Transverse colon (tissue), 4 donors: ENCODE results near the gene EPN2. TPM values are rescaled to one million over a fixed set of nuclear protein-coding genes. Genes with fewer than 3 reads are reported as not detected.
A peak's percentile ranks its signal among the peaks of the same experiment; 100 is the strongest.

ENCODE experiments used
- DNase-seq: peaks from one replicate; pipeline ENCODE4 v3.0.0-alpha.2; 2019
- H3K27ac ChIP-seq, 4 donors: fragments of 200-600 bp; sonication (generic); 2 replicates each; pipeline ENCODE4 v1.5.1; 2016 to 2018; ENCODE audit warnings: inconsistent platforms in 4 of 4
- H3K27me3 ChIP-seq: fragments of 200-600 bp; sonication (generic); 2 replicates; pipeline ENCODE4 v1.5.1; 2017; ENCODE audit warnings: inconsistent platforms
- H3K36me3 ChIP-seq, 4 donors: fragments of 200-600 bp; sonication (generic); 2 replicates each; pipeline ENCODE4 v1.5.1; 2017 to 2019; ENCODE audit warnings: inconsistent platforms in 4 of 4
- H3K4me1 ChIP-seq, 4 donors: fragments of 200-600 bp; sonication (generic); 2 replicates each; pipeline ENCODE4 v1.5.1; 2017 to 2020; ENCODE audit warnings: inconsistent platforms in 4 of 4
- H3K4me3 ChIP-seq, 4 donors: fragments of 200-600 bp; sonication (generic); 1 replicate in 1 of 4; 2 replicates in 3 of 4; pipeline versions ENCODE4 v1.5.1 to v1.6.1; 2017 to 2019; ENCODE audit warnings: inconsistent platforms in 4 of 4
- H3K9me3 ChIP-seq, 2 donors: fragments of 200-600 bp; sonication (generic); 2 replicates each; pipeline ENCODE4 v1.5.1; 2017 to 2019; ENCODE audit warnings: inconsistent platforms in 2 of 2
- EP300 ChIP-seq: sonication (generic); formaldehyde crosslinking; IDR thresholded peaks from one replicate; pipeline ENCODE4 v1.6.1; 2017; ENCODE audit warnings: antibody characterized with exemption, low read depth
- POLR2A ChIP-seq: fragments of 450-650 bp; IDR thresholded peaks from one replicate; pipeline ENCODE4 v1.6.1; 2016; ENCODE audit warnings: antibody characterized with exemption, mild to moderate bottlenecking, moderate library complexity
- POLR2AphosphoS5 ChIP-seq, 3 donors: sonication (generic); formaldehyde crosslinking; IDR thresholded peaks; one replicate each; pipeline ENCODE4 v1.6.1; 2016; ENCODE audit warnings: antibody characterized with exemption in 3 of 3
- WGBS, 2 donors: methylation state at CpG; one replicate each; pipeline ENCODE4 v1.1.5; 2018; ENCODE audit warnings: low coverage in 1 of 2; 5-methylcytosine and 5-hydroxymethylcytosine counted together
- in situ Hi-C, 4 donors: fragments of 200-750 bp; cut with MboI; loops; one replicate each; pipeline versions ENCODE4 v1.15.0 to v1.15.1; 2017; ENCODE audit warnings: low sequenced_read_pairs in 3 of 4, low pct_ligation_motif_present in 1 of 4, low pct_unique_long_range_greater_than_20kb in 1 of 4
- intact Hi-C: fragments of 100-400 bp; cut with DNase I; formaldehyde crosslinking; loops from one replicate; pipeline ENCODE4 v1.15.1; 2023; ENCODE audit warnings: low total_unique reads
- total RNA-seq, 4 donors: library from RNA; depleted of rRNA; stranded (reverse); fragments of >200 nt; gene quantifications; one replicate each; pipeline ENCODE4 v1.1.0, GENCODE V29; 2016
- TF ChIP-seq, protein P1 (sequence below), 5 experiments: fragments of 200-600 bp in 3 of 5; fragments of 450-650 bp in 2 of 5; sonication (generic) in 3 of 5; IDR thresholded peaks; 1 replicate in 2 of 5; 2 replicates in 3 of 5; pipeline ENCODE4 v1.5.1; 2016 to 2017; ENCODE audit warnings: antibody characterized with exemption in 5 of 5, inconsistent platforms in 3 of 5, mild to moderate bottlenecking in 2 of 5, moderate library complexity in 1 of 5

The EPN2 gene
- total RNA-seq, 4 donors from 2014 or later, result 30.4 to 98.7 (median 65.5) TPM

DNA sequence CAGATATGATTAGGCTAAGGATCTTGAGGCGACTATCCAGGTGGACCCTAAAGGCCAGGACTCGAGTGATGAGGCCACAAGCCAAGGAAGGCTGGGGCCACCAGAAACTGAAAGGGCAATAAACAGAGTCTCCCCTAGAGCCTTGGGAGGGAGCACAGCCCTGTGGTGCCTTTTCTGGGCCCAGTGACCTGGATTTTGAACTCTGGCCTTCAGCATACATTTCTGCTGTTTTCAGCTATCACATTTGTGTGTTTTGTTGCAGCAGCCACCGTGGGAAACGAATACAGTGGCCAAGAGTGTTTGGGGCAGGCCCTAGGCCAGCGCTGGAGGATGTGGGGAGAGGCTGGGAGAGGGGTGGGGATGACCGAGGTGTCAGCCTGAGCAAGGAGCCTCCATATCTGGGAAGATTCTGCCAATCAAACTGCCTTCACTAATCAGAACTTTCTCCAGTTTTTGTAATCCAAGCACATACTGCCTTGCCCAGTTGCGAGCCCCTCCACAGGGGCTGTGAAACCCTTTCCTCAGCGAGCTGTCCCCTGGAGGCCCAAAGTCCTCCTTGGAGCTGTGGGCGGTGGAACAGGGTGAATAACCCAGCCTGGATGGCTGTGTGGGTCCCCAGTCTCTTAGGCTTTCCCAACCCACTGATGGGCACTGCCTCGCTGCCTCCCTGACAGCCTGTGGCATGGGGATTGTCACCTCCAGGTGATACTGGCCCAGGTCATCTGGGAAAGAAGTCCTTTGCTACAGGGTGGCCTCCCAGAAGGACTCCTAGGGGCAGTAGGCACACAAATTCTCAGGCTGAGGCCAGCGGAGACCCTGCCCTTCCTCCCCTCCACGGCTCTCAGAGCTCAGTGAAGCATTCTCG is 108.6 kb downstream of the EPN2 start:
- Histone ChIP-seq H3K27me3 (no peaks in the 10 kb centered on the region), H3K9me3 (no peaks in the 10 kb centered on the region), H3K4me3 (no peak overlapping the region), H3K4me1 (peaks cover 9 to 38% (median 18%) of the 10 kb centered on the region in 4 donors), H3K36me3 (no peaks in the 10 kb centered on the region), H3K27ac (peak overlapping the region; percentile 64 to 82 (median 68))
- 76 to 90% methylated on average over 2 to 13 of the region's 13 CpGs for WGBS, 2 donors
- in situ Hi-C loops, result no loop called here
- intact Hi-C loops, result no loop called here
- TF ChIP-seq EP300 (no peak), POLR2AphosphoS5 (IDR thresholded peaks at IDR 0.05) (no peak), POLR2A (no peak)
- TF ChIP-seq, protein P1, sequence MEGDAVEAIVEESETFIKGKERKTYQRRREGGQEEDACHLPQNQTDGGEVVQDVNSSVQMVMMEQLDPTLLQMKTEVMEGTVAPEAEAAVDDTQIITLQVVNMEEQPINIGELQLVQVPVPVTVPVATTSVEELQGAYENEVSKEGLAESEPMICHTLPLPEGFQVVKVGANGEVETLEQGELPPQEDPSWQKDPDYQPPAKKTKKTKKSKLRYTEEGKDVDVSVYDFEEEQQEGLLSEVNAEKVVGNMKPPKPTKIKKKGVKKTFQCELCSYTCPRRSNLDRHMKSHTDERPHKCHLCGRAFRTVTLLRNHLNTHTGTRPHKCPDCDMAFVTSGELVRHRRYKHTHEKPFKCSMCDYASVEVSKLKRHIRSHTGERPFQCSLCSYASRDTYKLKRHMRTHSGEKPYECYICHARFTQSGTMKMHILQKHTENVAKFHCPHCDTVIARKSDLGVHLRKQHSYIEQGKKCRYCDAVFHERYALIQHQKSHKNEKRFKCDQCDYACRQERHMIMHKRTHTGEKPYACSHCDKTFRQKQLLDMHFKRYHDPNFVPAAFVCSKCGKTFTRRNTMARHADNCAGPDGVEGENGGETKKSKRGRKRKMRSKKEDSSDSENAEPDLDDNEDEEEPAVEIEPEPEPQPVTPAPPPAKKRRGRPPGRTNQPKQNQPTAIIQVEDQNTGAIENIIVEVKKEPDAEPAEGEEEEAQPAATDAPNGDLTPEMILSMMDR (IDR thresholded peaks at IDR 0.05), result no peak
- DNase-seq, result no peak

- no peaks in the 10 kb centered on the region for H3K27me3 ChIP-seq
- H3K36me3 ChIP-seq, result no peaks in the 10 kb centered on the region
- H3K9me3 ChIP-seq, result no peaks in the 10 kb centered on the region
- in situ Hi-C loops, result no loop called here
- H3K4me3 ChIP-seq, result no peak overlapping the region
- peak; percentile 42 for DNase-seq
- peak overlapping the region; percentile 64 to 82 (median 68) for H3K27ac ChIP-seq
- H3K4me1 ChIP-seq, result peaks cover 9 to 38% (median 18%) of the 10 kb centered on the region in 4 donors
- peak in 2 of 3 donors; percentile 20 to 30 for TF ChIP-seq POLR2AphosphoS5 (IDR thresholded peaks at IDR 0.05)
- TF ChIP-seq POLR2A, result no peak
- no peak for TF ChIP-seq EP300
- intact Hi-C loops, result no loop called here
- 54 to 68% methylated on average over 8 to 19 of the region's 19 CpGs for WGBS, 2 donors
Measured at GRCh38 chr17:19346351-19347255, 109.4 kb downstream of the EPN2 start.

DNA sequence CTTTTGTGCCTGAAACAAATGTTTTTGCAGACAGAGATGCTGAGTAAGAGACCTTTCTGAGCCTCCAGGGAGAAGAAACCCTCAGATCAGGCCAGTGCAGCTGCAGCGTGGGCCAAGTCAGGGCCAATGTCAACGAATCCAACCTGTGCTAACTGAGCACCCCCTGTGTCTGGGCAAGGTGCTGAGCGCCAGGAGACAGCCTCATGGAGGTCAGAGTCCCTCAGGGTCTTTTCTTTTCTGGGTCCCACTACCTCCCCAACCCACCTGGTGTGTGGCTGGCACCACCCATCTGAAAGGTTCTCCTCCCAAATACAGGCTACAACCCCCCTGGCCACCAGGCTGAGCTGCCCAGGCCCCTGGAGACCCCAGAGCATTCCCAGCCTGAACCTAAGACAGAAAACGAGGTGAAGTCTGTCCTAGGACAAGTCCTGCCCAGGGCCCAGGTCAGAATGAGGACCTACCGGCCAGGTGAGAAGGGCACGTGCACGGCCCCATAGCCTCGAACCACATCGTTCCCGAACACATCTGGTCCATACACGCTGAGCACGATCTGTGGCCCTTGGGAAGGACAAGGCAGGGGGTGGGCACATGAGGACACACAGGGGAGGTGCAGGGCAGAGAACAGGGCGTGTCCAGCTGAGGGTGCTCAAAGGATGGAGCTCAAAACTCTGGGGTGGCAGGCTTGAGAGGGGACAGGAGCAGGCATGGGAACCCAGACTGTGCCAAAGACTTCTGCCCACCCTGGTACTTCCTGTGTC is 110.3 kb downstream of the EPN2 start:
- Histone ChIP-seq H3K27me3 (no peaks in the 10 kb centered on the region), H3K9me3 (no peaks in the 10 kb centered on the region), H3K4me1 (peaks cover 9 to 38% (median 18%) of the 10 kb centered on the region in 4 donors), H3K36me3 (no peaks in the 10 kb centered on the region), H3K27ac (peak overlapping the region; percentile 64 to 82 (median 68)), H3K4me3 (no peak overlapping the region)
- no peak for DNase-seq
- in situ Hi-C loops (no loop called here), intact Hi-C loops (no loop called here)
- WGBS, 2 donors, result 89 to 100% methylated on average over 1 to 13 of the region's 13 CpGs
- TF ChIP-seq POLR2AphosphoS5 (IDR thresholded peaks at IDR 0.05) (no peak), EP300 (no peak), POLR2A (no peak)
- TF ChIP-seq, protein P1 (IDR thresholded peaks at IDR 0.05), result no peak

DNA sequence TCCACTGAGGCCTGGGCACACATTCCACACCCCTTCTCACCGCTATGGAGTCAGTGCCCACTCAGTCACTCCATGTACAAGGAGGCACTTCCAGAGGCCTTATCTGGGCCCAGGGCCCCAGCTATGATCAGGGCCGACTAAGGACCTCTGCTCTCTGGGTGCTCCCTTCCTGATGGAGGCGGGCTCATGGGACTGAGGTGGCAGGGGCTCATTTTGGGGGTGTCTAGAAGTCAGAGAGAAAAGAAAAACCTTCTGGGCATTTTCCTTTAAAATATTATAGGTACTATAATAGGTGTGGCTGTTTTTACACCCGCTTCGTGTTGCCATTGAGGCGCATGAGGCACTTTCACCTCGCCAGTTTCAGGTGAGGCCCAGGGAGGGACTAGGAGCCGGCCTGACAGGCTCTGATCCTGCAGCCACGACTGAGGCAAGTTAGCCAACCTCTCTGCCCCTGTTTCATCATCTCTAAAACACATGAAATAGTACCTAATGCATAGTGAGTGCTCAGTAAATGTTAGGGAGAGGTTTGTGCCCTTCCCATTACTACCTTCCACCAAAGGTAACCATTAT is 111.0 kb downstream of the EPN2 start:
- WGBS, 2 donors, result 67 to 75% methylated on average over 6 to 9 of the region's 9 CpGs
- Histone ChIP-seq H3K27me3 (no peaks in the 10 kb centered on the region), H3K36me3 (no peaks in the 10 kb centered on the region), H3K4me1 (peaks cover 9 to 38% (median 18%) of the 10 kb centered on the region in 4 donors), H3K9me3 (no peaks in the 10 kb centered on the region), H3K27ac (peak overlapping the region in 1 of 4 donors; percentile 82), H3K4me3 (no peak overlapping the region)
- intact Hi-C loops (no loop called here), in situ Hi-C loops (no loop called here)
- no peak for DNase-seq
- no peak for TF ChIP-seq EP300
- TF ChIP-seq POLR2AphosphoS5 (IDR thresholded peaks at IDR 0.05), result no peak
- TF ChIP-seq, protein P1 (IDR thresholded peaks at IDR 0.05), result no peak
